ENCODE data around the gene PGM2L1. TPM values are rescaled to one million over a fixed set of nuclear protein-coding genes. Genes with fewer than 3 reads are reported as not detected.

Gene PGM2L1
- total and polyA plus RNA-seq, 2 of the 4 experiments (the other 2 are of a cell fraction) = 0.72 to 1.8 TPM

- WGBS, 2 experiments (ENCODE audit: extremely low coverage in 2 of 2, insufficient read length in 1 of 2) = 57% methylated on average over 3 of the region's 5 CpGs; no CpG with 5 or more reads in 1 of the 2 experiments
- CTCF ChIA-PET = no interaction called here
- dilution Hi-C loops (cut with HindIII; ENCODE audit: low sequenced_read_pairs, unreplicated experiment) = no loop called here
- TF ChIP-seq CHD1 (IDR thresholded peaks at IDR 0.05; ENCODE audit: low read depth, low read length) (no peak), CEBPB (IDR thresholded peaks at IDR 0.05; ENCODE audit: low read depth, low read length) (no peak), BHLHE40 (IDR thresholded peaks at IDR 0.05; ENCODE audit: low read depth, low read length) (no peak), ELK1 (IDR thresholded peaks at IDR 0.05; ENCODE audit: borderline replicate concordance, low read depth, low read length) (no peak), POLR2A (IDR thresholded peaks at IDR 0.05; ENCODE audit: low read depth, low read length) (0 out of 2 replicates have a peak, but pooled peaks have one; percentile 59), NFE2L2 (IDR thresholded peaks at IDR 0.05; ENCODE audit: low read depth, low read length) (no peak), MXI1 (IDR thresholded peaks at IDR 0.05; ENCODE audit: borderline replicate concordance, low read depth, low read length) (no peak), MAZ (IDR thresholded peaks at IDR 0.05; ENCODE audit: borderline replicate concordance, low read depth, low read length) (no peak), RAD21 (IDR thresholded peaks at IDR 0.05; ENCODE audit: low read length) (no peak), RCOR1 (IDR thresholded peaks at IDR 0.05; ENCODE audit: insufficient replicate concordance, low read length) (peak; percentile 85), FOS (IDR thresholded peaks at IDR 0.05; ENCODE audit: low read depth, low read length) (peak; percentile 83), SMC3 (IDR thresholded peaks at IDR 0.05; ENCODE audit: low read depth, low read length) (no peak; the same call in 1 of the 2 replicates), USF2 (IDR thresholded peaks at IDR 0.05; ENCODE audit: low read depth, low read length) (no peak), RFX5 (IDR thresholded peaks at IDR 0.05; ENCODE audit: low read depth, low read length) (no peak)
These were observed 79.0 kb downstream of the PGM2L1 start for GRCh38 chr11:74319139-74319816.

More at GRCh38 chr11:74319139-74319816, 79.0 kb downstream of the PGM2L1 start:
- Histone ChIP-seq H3K36me3 (ENCODE audit: control insufficient read depth, insufficient read depth, low read length) (no peaks in the 10 kb centered on the region), H2AFZ (replicated peaks; ENCODE audit: low read length, poor library complexity) (peak overlapping the region; percentile 9), H3K9me1 (ENCODE audit: insufficient read depth, low read length) (peaks cover 5% of the 10 kb centered on the region; the same call in 1 of the 2 replicates), H3K18ac (ENCODE audit: low read depth, low read length) (peak overlapping the region; percentile 89; the same call in 1 of the 2 replicates), H2BK20ac (ENCODE audit: low read depth, low read length) (peak overlapping the region; percentile 91), H3K14ac (replicated peaks; ENCODE audit: low read depth, low read length) (peak overlapping the region; percentile 78), H3K9me3 (ENCODE audit: control insufficient read depth, insufficient read depth, low read length) (no peaks in the 10 kb centered on the region), H4K8ac (ENCODE audit: low read depth in 2 of 2, low read length in 2 of 2) (peak overlapping the region; percentile 76 to 91), H3K79me1 (ENCODE audit: low read depth in 1 of 2, low read length in 2 of 2) (no peaks in the 10 kb centered on the region), H4K20me1 (ENCODE audit: insufficient read depth, low read length) (no peaks in the 10 kb centered on the region), H3K27ac (ENCODE audit: insufficient read depth, low read length) (peak overlapping the region; percentile 89), H3K27me3 (ENCODE audit: control insufficient read depth, insufficient read depth, low read length) (no peaks in the 10 kb centered on the region), H2BK5ac (ENCODE audit: low read depth, low read length, poor library complexity, severe bottlenecking) (peak overlapping the region; percentile 96), H3K4ac (ENCODE audit: low read depth, low read length) (peak overlapping the region; percentile 85), H2BK15ac (ENCODE audit: low read depth, low read length) (peak overlapping the region; percentile 93; the same call in 2 of the 3 replicates), H3K9ac (ENCODE audit: low read depth, low read length) (no peak overlapping the region), H3K23ac (ENCODE audit: low read depth, low read length) (peak overlapping the region; percentile 37; the same call in 1 of the 2 replicates), H2BK120ac (ENCODE audit: low read depth, low read length) (peak overlapping the region; percentile 93), H3K4me2 (ENCODE audit: low read depth, low read length) (peak overlapping the region; percentile 15; the same call in 1 of the 2 replicates), H4K91ac (ENCODE audit: insufficient read depth, low read depth, low read length) (peak overlapping the region; percentile 91), H3K56ac (ENCODE audit: extremely low read depth, insufficient read depth, low read length) (peak overlapping the region; percentile 58), H2AK9ac (replicated peaks; ENCODE audit: low read depth, low read length, poor library complexity) (peak overlapping the region; percentile 46), H3K4me3 (ENCODE audit: insufficient read depth, low read depth, low read length) (no peak overlapping the region), H2AK5ac (ENCODE audit: low read depth, low read length) (peak overlapping the region; percentile 93), H3K4me1 (ENCODE audit: control insufficient read depth, insufficient read depth, low read length) (peaks cover 13% of the 10 kb centered on the region), H4K5ac (ENCODE audit: low read depth, low read length) (peak overlapping the region; percentile 79)
- intact Hi-C loops (cut with micrococcal nuclease) (loop anchor here (5.0 to 10.0 kb wide), 2 partner anchors 42 to 334 kb away; partner anchors contain the start of gene UCP2), in situ Hi-C loops (cut with MboI; ENCODE audit: low sequenced_read_pairs) (no loop called here)
- POLR2A ChIA-PET (ENCODE audit: unreplicated experiment) = interaction anchor here (0.9 kb wide), 1 partner anchor 26 kb away, joined by 3 read pairs; no protein-coding TSS in a partner anchor
- BruUV-seq (replicated peaks) = no TSS peak
- ATAC-seq (ENCODE audit: low read depth) = peak; percentile 72
- DNase-seq = peak; percentile 93
